NCI-H748 (cell line): Measurements from ENCODE around the gene TMEM205.
"Not testable (repeated sequence)": the region's sequence is repeated elsewhere in the genome, so short reads cannot be mapped to it uniquely, and the experiment has no call there.

Experiments used
- DNase-seq: peaks from one replicate; lab custom pipeline; 2025; ENCODE audit not compliant: unreplicated experiment; lab: John Stamatoyannopoulos, UW

Gene TMEM205

DNA sequence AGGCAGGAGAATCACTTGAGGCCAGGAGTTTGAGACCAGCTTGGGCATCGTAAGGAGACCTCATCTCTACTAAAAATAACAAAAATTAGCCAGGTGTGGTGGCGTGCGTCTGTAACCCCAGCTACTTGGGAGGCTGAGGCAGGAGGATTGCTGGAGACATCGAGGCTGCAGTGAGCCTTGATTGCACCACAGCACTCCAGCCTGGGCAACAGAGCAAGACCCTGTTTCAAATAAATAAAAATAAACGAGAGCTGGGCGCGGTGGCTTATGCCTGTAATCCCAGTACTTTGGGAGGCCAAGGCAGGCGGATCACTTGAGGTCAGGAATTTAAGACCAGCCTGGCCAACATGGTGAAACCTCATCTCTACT, 6.0 kb downstream of the TMEM205 start:
- not testable (repeated sequence) for DNase-seq

- DNase-seq = peak; percentile 86
Measured at GRCh38 chr19:11339254-11340098, 6.6 kb downstream of the TMEM205 start, which contains the start of gene RAB3D. Gene RAB3D, minus strand, starts transcription at chr19:11339657. Its CDS starts 2,258 bp downstream, at chr19:11337399.

DNA sequence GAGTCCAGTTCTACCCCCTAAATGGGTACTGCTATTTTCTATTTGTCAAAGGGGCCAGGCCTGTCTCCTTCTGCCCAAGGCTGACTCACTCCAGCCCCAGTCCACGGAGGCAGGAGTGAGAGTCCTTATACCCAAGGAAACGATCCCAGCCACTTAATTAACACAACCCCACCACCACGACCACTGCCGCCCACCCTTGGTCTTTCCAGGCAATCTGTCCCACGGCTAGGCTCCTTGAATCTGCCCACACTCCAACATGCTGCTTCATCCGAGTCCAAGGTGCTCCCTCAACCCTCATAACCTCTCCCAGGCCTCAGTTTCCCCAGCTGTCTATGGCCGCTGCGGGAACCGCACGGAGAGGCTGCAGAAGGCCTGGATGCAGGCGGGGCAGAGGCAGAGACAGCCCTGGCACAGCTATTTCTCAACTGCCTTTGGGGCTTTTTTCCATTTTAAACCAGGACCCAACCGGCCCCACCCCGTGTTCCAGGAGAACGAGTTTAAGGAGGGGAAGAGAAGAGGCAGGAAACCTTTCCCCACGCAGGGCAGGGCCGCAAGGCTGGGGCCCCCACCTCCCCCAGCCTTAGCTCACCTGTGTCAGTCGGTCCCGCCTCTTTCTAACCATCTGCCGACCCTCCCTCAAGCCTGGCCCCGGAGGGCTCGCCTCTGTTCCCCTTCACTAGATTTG, 7.4 kb downstream of the TMEM205 start:
- DNase-seq = no peak

- DNase-seq = no peak
Measured at GRCh38 chr19:11338121-11338520, 7.9 kb downstream of the TMEM205 start.

DNA sequence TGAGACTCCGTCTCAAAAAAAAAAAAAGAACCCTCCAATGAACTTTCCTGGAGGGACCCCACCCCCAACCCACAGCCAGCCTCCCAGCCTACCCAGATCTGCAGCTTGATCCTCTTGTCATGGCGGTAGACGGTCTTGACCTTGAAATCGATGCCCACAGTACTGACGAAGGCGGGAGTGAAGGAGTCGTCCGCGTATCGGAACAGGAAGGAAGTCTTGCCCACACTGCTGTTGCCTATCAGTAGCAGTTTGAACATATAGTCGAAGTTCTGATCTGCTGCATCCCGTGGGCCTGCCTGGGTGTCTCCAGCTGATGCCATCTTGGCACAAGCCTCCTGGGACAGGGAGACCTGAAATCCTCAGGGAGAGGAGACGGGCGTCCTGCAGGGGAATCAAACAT, 9.0 kb downstream of the TMEM205 start:
- no peak for DNase-seq

GRCh38 chr19:11335449-11336146, 10.5 kb downstream of the TMEM205 start:
- DNase-seq = no peak

DNA sequence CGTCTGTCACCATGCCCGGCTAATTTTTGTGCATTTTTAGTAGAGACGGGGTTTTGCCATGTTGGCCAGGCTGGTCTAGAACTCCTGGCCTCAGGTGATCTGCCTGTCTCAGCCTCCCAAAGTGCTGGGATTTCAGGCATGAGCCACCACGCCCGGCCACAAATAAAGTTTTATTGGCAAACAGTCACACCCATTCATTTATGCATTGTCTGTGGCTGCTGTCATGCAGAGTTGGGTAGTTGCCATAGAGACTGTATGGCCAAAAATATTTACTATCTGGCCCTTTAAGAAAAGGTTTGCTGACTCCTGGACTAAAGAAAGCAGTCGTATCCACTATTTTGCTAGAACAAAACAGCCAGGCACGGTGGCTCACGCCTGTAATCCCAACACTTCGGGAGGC, 12.2 kb downstream of the TMEM205 start:
- DNase-seq = peak; percentile 34

DNA sequence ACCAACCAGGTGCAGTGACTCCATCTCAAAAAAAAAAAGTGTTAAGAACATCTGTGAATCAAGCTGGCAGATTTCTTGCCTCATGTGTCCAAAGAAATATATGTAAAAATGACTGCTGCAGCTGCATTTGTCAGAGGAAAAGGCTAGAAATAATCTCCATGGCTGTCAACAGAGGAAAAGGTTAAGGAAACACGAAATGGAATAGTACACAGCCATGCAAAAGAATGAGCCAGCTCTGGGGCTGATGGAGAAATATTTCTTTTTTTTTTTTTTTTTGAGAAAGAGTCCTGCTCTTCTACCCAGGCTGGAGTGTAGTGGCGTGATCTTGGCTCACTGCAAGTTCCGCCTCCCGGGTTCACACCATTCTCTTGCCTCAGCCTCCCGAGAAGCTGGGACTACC, 13.2 kb downstream of the TMEM205 start:
- DNase-seq = no peak

DNA sequence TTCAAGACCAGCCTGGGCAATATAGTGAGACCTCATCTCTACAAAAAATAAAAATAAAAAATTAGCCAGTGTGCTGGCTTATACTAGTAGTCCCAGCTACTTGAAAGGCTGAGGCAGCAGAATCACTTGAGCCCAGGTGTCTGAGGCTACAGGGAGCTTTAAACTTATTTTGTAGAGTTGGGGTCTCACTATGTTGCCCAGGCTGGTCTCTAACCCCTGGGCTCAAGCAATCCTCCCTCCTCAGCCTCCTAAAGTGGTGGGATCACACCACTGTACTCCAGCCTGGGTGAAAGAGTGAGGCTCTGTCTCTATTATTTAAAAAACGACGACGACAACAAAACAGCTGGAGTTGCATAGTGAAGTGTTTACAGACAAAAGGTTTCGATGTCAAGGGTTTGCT, 14.6 kb downstream of the TMEM205 start:
- DNase-seq = no peak

DNA sequence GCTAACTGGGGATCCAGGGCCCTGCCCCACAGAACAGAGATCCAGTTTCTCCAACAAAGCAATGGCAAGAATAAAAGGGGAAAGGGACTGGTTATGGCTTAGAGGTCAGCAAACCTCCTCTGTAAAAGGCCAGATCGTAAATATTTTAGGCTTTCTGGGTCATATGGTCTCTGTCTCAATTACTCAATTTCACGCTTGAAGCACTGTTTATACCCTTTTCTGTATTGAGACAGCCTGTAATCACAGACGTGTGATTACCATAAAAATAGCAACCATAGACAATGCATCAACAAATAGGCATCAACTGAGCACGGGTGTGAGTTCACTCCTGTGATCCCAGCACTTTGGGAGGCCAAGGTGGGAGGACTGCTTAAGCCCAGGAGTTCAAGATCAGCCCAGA, 15.9 kb downstream of the TMEM205 start:
- DNase-seq = no peak

GRCh38 chr19:11325544-11325943, 20.5 kb downstream of the TMEM205 start:
- DNase-seq = no peak

GRCh38 chr19:11324748-11325389, 21.2 kb downstream of the TMEM205 start:
- no peak for DNase-seq

GRCh38 chr19:11324079-11324661, 21.9 kb downstream of the TMEM205 start:
- DNase-seq = peak; percentile 50

DNA sequence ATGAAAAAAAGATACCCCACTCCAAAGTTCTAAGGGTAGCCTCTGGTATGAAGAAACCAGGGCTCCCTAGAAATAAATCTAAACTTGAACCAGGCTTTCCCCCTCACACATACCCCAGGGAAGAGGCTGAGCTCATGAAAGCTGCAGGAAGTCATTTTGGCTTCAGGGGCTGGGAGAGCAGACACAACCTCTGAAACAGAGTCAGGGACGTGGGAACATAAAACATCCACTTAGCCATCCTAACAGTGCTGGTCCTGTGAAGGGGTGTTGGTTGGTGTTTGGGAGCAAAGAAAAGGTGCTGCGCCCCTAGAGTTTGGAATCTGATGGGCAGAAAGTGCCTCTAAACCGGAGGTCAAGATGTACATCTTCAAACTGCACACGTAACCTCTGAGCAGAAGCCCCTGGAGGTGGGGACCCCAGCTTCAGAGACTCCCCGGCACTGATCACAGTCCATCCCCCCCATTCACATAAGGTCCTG, 22.4 kb downstream of the TMEM205 start:
- no peak for DNase-seq

DNA sequence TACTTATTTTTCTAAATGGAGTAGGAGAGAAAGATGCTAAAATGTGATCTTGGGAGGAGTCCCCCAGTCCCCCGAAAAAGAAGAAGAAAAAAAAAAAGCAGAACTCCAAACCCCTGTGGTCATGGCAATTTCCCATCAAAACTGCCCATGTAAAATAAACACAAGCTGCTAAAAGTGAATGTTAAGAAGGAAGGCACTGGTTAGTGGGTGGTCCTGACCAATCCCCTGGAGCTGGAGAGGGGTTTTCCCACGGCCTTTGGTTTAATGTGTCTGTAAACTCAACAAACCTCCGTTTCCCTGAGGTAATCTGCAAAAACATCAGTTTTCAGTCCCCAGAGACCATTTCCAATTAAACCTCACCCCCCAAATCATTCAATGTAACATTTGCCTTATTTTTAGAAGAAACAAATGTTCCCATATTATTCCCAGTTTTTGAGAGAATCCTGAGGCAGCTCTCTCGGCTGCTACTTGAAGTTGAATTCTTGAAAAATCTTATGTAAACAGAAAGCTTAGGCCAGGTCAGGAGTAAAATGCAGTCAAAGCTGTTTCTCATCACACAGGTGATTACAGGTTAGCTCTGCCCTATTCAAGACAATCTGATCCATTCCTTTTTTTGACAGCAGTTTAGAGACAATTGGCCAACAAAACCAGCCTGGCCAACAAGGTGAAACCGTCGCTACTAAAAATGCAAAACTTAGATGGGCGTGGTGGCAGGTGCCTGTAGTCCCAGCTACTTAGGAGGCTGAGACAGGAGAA, 23.6 kb downstream of the TMEM205 start:
- no peak for DNase-seq

- no peak for DNase-seq
Measured at GRCh38 chr19:11321191-11322126, 24.6 kb downstream of the TMEM205 start.

DNA sequence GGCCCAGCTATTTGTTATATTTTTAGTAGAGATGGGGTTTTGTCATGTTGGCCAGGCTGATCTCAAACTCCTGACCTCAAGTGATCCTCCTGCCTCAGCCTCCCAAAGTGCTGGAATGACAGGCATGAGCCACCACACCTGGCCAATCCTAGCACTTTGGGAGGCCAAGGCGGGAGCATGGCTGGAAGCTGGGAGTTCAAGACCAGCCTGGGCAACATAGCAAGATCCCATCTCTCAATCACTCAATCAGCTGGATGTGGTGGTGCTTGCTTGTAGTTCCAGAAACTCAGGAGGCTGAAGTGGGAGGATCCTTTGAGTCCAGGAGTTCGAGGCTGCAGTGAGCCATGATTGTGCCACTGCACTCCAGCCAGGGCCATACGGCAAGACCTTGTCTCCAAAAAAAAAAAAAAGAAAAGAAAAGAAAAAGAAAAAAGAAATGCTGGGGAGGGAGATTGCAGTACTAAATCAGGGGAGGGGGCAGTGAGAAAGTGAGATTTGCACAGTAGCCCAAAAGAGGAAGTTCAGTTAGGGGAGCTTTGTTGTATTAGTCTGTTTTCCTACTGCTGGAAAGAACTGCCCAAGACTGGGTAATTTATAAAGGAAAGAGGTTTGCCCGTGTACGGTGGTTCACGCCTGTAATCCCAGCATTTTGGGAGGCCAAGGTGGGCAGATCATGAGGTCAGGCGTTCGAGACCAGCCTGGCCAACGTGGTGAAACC, 25.6 kb downstream of the TMEM205 start:
- not testable (repeated sequence) for DNase-seq

- DNase-seq = no peak
Measured at GRCh38 chr19:11306337-11306736, 39.7 kb downstream of the TMEM205 start.
